ENCODE data around the gene IFNA14.

GRCh38 chr9:21267485-21268346 lies 27.9 kb upstream of the IFNA14 start:
- TF ChIP-seq EP300 (IDR thresholded peaks at IDR 0.05; ENCODE audit: borderline replicate concordance) (no peak), REST (IDR thresholded peaks at IDR 0.05; ENCODE audit: low read depth) (no peak), YY1 (IDR thresholded peaks at IDR 0.05; ENCODE audit: low read depth) (no peak), CEBPB (IDR thresholded peaks at IDR 0.05) (no peak), NFIC (IDR thresholded peaks at IDR 0.05) (no peak), EGR1 (IDR thresholded peaks at IDR 0.05) (no peak), CREB1 (IDR thresholded peaks at IDR 0.05; ENCODE audit: low read depth) (no peak), MAX (IDR thresholded peaks at IDR 0.05) (no peak), TCF12 (IDR thresholded peaks at IDR 0.05; ENCODE audit: low read depth) (no peak), RAD21 (IDR thresholded peaks at IDR 0.05; ENCODE audit: low read depth) (no peak), TAF1 (IDR thresholded peaks at IDR 0.05; ENCODE audit: low read depth) (no peak), FOXM1 (IDR thresholded peaks at IDR 0.05; ENCODE audit: borderline replicate concordance, low read depth) (no peak)

All from Ishikawa (cell line).